PC-3 (cell line): ENCODE results near the gene EIF5B. TPM values are rescaled to one million over a fixed set of nuclear protein-coding genes. Genes with fewer than 3 reads are reported as not detected.

Experiments used
- ATAC-seq: fragments of 200-7000 bp; cut with Tn5 transposase; 2 replicates; pipeline ENCODE4 v1.9.1; 2020; ENCODE audit warnings: mild to moderate bottlenecking, moderate library complexity
- BruUV-seq: library from RNA; stranded (reverse); fragments of 400-500 nt; replicated peaks from 2 replicates; lab custom pipeline; 2021; lab: Mats Ljungman, UMichigan
- CTCF ChIA-PET: fragments of 300-600 bp; sonication (Branson Sonifier 250); formaldehyde crosslinking; loops from one replicate; lab custom pipeline; 2022; ENCODE audit warnings: antibody characterized with exemption; lab: Charles Lee
- POLR2A ChIA-PET: fragments of 300-600 bp; sonication (Branson Sonifier 250); formaldehyde crosslinking; loops from one replicate; lab custom pipeline; 2022; ENCODE audit warnings: antibody characterized with exemption; ENCODE audit not compliant: unreplicated experiment; lab: Charles Lee
- DNase-seq: peaks from one replicate; pipeline ENCODE4 v3.0.0-alpha.2; 2015
- H2AFZ ChIP-seq: fragments of 300-600 bp; sonication (generic); 2 replicates; pipeline ENCODE4 v1.6.0; 2016; ENCODE audit warnings: antibody characterized with exemption, low read length
- H3F3A ChIP-seq: fragments of 300-600 bp; sonication (generic); one replicate; pipeline ENCODE4 v1.6.0; 2017; ENCODE audit warnings: antibody characterized with exemption, low read length, control low read depth, mild to moderate bottlenecking; ENCODE audit not compliant: unreplicated experiment
- H3K27ac ChIP-seq: fragments of 300-600 bp; sonication (generic); 2 replicates; pipeline ENCODE4 v1.5.1; 2016; ENCODE audit warnings: mild to moderate bottlenecking, low read length
- H3K27me3 ChIP-seq: fragments of 300-600 bp; sonication (generic); 2 replicates; pipeline ENCODE4 v1.6.1; 2016; ENCODE audit warnings: low read length, mixed read lengths
- H3K36me3 ChIP-seq: fragments of 300-600 bp; sonication (generic); 2 replicates; pipeline ENCODE4 v1.6.1; 2016; ENCODE audit warnings: low read depth, mixed run types, low read length, mixed read lengths
- H3K4me1 ChIP-seq: fragments of 300-600 bp; sonication (generic); 2 replicates; pipeline ENCODE4 v1.5.1; 2016; ENCODE audit warnings: low read length; ENCODE audit not compliant: insufficient read depth
- H3K4me2 ChIP-seq: fragments of 300-600 bp; sonication (generic); 2 replicates; pipeline ENCODE4 v1.6.0; 2016; ENCODE audit warnings: low read length
- H3K4me3 ChIP-seq: fragments of 300-600 bp; sonication (generic); 2 replicates; pipeline ENCODE4 v1.5.1; 2016; ENCODE audit warnings: mild to moderate bottlenecking, low read length, mixed read lengths
- H3K79me2 ChIP-seq: fragments of 300-600 bp; sonication (generic); 2 replicates; pipeline ENCODE4 v1.6.1; 2017; ENCODE audit warnings: low read length, mixed read lengths
- H3K9ac ChIP-seq: fragments of 300-600 bp; sonication (generic); 2 replicates; pipeline ENCODE4 v1.6.0; 2016; ENCODE audit warnings: mild to moderate bottlenecking, low read length
- H3K9me2 ChIP-seq: fragments of 300-600 bp; sonication (generic); replicated peaks from 2 replicates; pipeline ENCODE4 v1.6.1; 2016; ENCODE audit warnings: mixed run types, low read length, mixed read lengths
- H3K9me3 ChIP-seq: fragments of 300-600 bp; sonication (generic); 2 replicates; pipeline ENCODE4 v1.6.1; 2016; ENCODE audit warnings: low read length, mixed read lengths
- H4K20me1 ChIP-seq: fragments of 300-600 bp; sonication (generic); 2 replicates; pipeline ENCODE4 v1.6.1; 2016; ENCODE audit warnings: low read length, mixed read lengths
- EZH2 ChIP-seq: fragments of 300-600 bp; sonication (generic); IDR thresholded peaks from one replicate; pipeline ENCODE4 v1.6.1; 2017; ENCODE audit warnings: antibody characterized with exemption, mild to moderate bottlenecking, low read length; ENCODE audit not compliant: unreplicated experiment
- EZH2phosphoT487 ChIP-seq: fragments of 300-600 bp; sonication (generic); IDR thresholded peaks from 2 replicates; pipeline ENCODE4 v1.6.1; 2018; ENCODE audit warnings: mild to moderate bottlenecking, antibody characterized with exemption, low read length, borderline replicate concordance
- intact Hi-C: fragments of 100-400 bp; cut with micrococcal nuclease; formaldehyde crosslinking; loops from 2 replicates; pipeline ENCODE4 v1.9.0; 2023
- total RNA-seq: library from RNA; depleted of rRNA; stranded (reverse); fragments of >200 nt; gene quantifications from 2 replicates; pipeline ENCODE4 v1.2.3, GENCODE V29; 2014
- TF ChIP-seq, protein P1 (sequence below): fragments of 300-600 bp; sonication (generic); conservative IDR thresholded peaks from 2 replicates; pipeline ENCODE4 v1.5.1; 2017; ENCODE audit warnings: antibody characterized with exemption, low read depth, mild to moderate bottlenecking, low read length

Gene EIF5B
- total RNA-seq, 1 experiment from 2014 or later: 35.9 TPM

DNA sequence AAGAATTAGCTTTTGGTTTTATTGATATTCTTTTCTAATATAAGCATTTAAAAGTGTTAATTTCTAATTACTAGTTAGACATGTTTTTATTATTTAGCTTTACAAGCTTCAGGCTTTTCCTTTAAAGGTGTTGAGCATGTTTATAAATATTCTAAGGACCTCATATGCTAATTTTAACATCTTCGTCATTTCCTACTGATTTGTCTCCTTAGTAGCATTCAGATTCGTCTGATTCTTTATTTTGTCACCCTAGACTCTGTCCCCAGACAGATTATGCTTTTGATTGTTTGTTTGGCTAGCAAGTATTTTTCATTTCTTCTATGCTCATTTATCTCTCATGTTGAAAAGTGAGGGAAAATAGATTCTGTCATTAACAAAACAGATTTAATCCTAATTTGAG lies 51.7 kb downstream of the EIF5B start:
- Histone ChIP-seq H3K4me3 (no peak overlapping the region), H3K27ac (no peak overlapping the region), H3K9ac (no peak overlapping the region), H2AFZ (no peak overlapping the region), H3K79me2 (0 out of 2 replicates have a peak, but pooled peaks cover 4% of the 10 kb centered on the region), H3K27me3 (no peaks in the 10 kb centered on the region), H3K36me3 (peaks cover 38% of the 10 kb centered on the region; the same call in 1 of the 2 replicates), H3F3A (no peaks in the 10 kb centered on the region), H3K9me2 (no peaks in the 10 kb centered on the region), H3K4me2 (no peak overlapping the region), H3K9me3 (no peaks in the 10 kb centered on the region), H4K20me1 (no peaks in the 10 kb centered on the region), H3K4me1 (peaks cover 9% of the 10 kb centered on the region; the same call in 1 of the 2 replicates)
- BruUV-seq: no TSS peak
- ATAC-seq (no peak), DNase-seq (no peak)
- intact Hi-C loops: no loop called here
- TF ChIP-seq EZH2: no peak
- TF ChIP-seq EZH2phosphoT487: no peak
- TF ChIP-seq, protein P1, sequence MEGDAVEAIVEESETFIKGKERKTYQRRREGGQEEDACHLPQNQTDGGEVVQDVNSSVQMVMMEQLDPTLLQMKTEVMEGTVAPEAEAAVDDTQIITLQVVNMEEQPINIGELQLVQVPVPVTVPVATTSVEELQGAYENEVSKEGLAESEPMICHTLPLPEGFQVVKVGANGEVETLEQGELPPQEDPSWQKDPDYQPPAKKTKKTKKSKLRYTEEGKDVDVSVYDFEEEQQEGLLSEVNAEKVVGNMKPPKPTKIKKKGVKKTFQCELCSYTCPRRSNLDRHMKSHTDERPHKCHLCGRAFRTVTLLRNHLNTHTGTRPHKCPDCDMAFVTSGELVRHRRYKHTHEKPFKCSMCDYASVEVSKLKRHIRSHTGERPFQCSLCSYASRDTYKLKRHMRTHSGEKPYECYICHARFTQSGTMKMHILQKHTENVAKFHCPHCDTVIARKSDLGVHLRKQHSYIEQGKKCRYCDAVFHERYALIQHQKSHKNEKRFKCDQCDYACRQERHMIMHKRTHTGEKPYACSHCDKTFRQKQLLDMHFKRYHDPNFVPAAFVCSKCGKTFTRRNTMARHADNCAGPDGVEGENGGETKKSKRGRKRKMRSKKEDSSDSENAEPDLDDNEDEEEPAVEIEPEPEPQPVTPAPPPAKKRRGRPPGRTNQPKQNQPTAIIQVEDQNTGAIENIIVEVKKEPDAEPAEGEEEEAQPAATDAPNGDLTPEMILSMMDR: no peak
- POLR2A ChIA-PET: no interaction called here
- CTCF ChIA-PET: no interaction called here

- H3K27me3 ChIP-seq: no peaks in the 10 kb centered on the region
- H3F3A ChIP-seq: no peaks in the 10 kb centered on the region
- intact Hi-C loops: no loop called here
- H3K27ac ChIP-seq: no peak overlapping the region
- no peaks in the 10 kb centered on the region for H3K9me2 ChIP-seq
- no TSS peak for BruUV-seq
- TF ChIP-seq, protein P1: no peak
- TF ChIP-seq EZH2 (no peak), EZH2phosphoT487 (no peak)
- POLR2A ChIA-PET: no interaction called here
- H3K9ac ChIP-seq: no peak overlapping the region
- H3K79me2 ChIP-seq: 0 out of 2 replicates have a peak, but pooled peaks cover 4% of the 10 kb centered on the region
- H3K4me3 ChIP-seq: no peak overlapping the region
- DNase-seq (no peak), ATAC-seq (no peak)
- no peak overlapping the region for H3K4me2 ChIP-seq
- no peaks in the 10 kb centered on the region for H4K20me1 ChIP-seq
- H3K9me3 ChIP-seq: no peaks in the 10 kb centered on the region
- H3K36me3 ChIP-seq: peaks cover 40% of the 10 kb centered on the region; the same call in 1 of the 2 replicates
- H2AFZ ChIP-seq: no peak overlapping the region
- CTCF ChIA-PET: no interaction called here
- H3K4me1 ChIP-seq: peaks cover 9% of the 10 kb centered on the region; the same call in 1 of the 2 replicates
These were observed 52.2 kb downstream of the EIF5B start for GRCh38 chr2:99389371-99389770.

GRCh38 chr2:99389946-99390345 lies 52.8 kb downstream of the EIF5B start:
- no peaks in the 10 kb centered on the region for H4K20me1 ChIP-seq
- ATAC-seq: no peak
- no peaks in the 10 kb centered on the region for H3K9me3 ChIP-seq
- ChIA-PET CTCF (no interaction called here), POLR2A (no interaction called here)
- H3K4me3 ChIP-seq: no peak overlapping the region
- no peaks in the 10 kb centered on the region for H3K27me3 ChIP-seq
- no peak for DNase-seq
- H3K79me2 ChIP-seq: 0 out of 2 replicates have a peak, but pooled peaks cover 4% of the 10 kb centered on the region
- no peak overlapping the region for H3K4me2 ChIP-seq
- no peak for TF ChIP-seq EZH2
- no peak for TF ChIP-seq EZH2phosphoT487
- TF ChIP-seq, protein P1: no peak
- H3K36me3 ChIP-seq: peaks cover 43% of the 10 kb centered on the region
- peaks cover 9% of the 10 kb centered on the region; the same call in 1 of the 2 replicates for H3K4me1 ChIP-seq
- H3K9ac ChIP-seq: no peak overlapping the region
- H3F3A ChIP-seq: no peaks in the 10 kb centered on the region
- H3K27ac ChIP-seq: no peak overlapping the region
- no peaks in the 10 kb centered on the region for H3K9me2 ChIP-seq
- H2AFZ ChIP-seq: no peak overlapping the region
- intact Hi-C loops: no loop called here
- TSS peak; percentile 78 for BruUV-seq
